Stimulated activated CD8-positive, alpha-beta memory T cell treated with anti-CD3 and anti-CD28 coated beads, Interleukin-7, amount 100 ng/mL, for 48 hours (primary cell): Measurements from ENCODE around the gene GALNT7.

Source experiments
- DNase-seq, 2 donors: peaks; one replicate each; pipeline ENCODE4 v3.0.0-alpha.2; 2020; ENCODE audit warnings: low read depth in 1 of 2; ENCODE audit errors: extremely low read depth in 1 of 2

GALNT7 gene

DNA sequence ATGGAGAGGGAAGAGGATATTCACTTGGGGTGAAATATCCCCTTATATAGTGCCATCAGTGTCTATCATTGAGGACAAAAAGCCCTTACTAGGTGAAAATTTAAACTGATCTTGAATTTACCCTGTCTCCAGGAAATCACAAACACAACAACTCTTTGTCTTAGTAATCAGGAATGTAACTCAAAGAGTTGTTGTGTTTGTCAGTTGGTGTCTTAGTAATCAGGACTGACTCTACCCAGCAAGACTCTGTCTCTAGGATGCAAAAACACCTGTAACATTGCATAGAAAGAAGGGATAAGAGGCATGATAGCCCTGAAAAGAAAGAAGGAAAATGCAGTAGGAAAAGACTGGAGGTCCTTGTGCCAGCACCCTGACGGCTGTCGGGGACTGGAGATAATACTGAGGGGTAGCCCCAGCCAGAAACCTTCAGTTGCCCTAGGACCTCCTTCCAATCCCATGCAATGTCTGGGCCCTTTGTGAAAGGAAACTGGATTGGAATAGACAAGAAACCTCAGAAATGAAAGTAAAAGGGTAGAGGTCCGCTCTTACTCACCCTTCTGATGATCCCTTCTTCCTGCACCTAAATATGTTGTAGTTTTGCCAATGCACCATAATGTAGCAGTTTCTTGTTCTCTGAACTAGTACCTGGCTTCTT is 120.2 kb downstream of the GALNT7 start:
- DNase-seq, result no peak

DNA sequence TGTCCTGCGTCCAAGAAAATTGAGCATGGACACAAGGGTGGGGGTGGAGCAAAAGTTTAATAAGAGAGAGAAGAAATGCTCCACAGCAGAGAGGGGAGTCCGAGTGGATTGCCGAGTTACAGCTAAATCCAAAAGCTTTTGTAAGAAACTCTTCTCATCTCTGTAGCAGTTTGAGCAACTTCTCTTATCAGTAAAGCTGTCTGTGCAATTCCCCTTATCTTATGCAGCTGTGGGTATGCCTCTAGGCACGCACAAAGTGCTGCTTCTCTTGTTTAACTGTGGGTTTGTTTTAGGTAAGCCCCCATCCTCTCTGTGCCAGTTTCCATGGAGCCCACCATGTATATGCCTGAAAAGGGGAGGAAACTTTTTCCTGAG is 120.7 kb downstream of the GALNT7 start:
- DNase-seq, result no peak

GRCh38 chr4:173291899-173292298 is 123.3 kb downstream of the GALNT7 start:
- DNase-seq, result no peak

GRCh38 chr4:173293663-173294062 is 125.1 kb downstream of the GALNT7 start:
- DNase-seq, result no peak

DNA sequence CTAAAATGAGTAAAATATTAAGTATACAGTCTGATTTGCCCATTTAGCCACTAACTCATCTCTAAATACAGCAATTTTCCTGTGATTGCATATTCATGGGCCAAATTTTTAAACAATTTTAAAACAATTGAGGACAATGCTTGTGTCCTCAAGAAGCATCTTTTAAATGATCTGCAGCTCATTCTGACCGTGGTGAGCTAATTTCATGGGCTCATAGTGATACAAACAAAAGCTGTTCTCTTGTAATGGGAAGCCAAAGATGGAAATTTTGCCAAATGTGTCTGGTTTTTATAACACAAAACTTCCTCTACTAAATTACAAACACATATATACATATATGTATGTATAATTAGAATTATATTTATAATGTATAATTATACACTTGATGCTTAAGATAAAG is 125.8 kb downstream of the GALNT7 start:
- DNase-seq, result no peak

DNA sequence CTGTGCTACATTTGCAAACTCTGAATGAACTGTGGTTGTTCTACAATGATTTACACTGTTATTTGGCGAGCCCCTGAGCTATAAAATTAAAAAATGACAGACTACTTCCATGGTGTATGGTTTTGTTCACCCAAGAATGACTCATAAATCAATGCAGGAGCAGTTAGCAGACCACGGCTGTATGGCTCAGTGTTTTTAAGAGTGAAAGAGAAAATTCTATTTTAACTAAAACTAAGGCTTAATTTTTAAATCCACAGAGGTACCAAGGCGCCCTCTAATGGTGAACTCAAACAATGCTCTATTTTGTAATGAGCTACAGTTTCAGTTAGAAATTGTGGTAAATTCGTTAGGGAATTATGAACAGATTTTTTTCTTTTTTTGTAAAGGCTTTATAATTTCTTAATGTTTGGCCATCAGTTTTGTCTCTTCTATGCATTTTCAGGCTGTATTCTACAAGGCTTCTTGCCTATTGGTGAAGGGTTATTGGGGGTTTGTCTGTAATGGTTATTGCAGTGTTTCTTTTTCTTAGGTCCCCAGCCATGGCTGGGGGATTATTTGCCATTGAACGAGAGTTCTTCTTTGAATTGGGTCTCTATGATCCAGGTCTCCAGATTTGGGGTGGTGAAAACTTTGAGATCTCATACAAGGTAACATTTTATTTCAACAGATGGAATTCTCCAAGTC is 133.0 kb downstream of the GALNT7 start:
- no peak for DNase-seq

GRCh38 chr4:173307778-173308177 is 139.2 kb downstream of the GALNT7 start:
- DNase-seq, result no peak

DNA sequence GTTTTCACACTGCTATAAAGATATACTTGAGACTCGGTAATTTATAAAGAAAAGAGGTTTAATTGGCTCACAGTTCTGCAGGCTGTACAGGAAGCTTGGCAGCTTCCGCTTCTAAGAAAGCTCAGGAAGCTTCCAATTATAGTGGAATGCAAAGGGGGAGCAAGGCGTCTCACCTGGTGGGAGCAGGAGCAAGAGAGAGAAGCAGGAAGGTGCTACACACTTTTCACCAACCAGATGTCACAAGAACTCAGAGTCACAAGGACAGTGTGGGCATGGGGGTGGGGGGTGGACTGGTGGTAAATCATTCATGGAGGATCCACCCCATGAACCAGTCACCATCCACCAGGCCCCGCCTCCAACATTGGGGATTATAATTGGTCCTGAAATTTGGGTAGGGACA is 142.8 kb downstream of the GALNT7 start:
- DNase-seq, result no peak

DNA sequence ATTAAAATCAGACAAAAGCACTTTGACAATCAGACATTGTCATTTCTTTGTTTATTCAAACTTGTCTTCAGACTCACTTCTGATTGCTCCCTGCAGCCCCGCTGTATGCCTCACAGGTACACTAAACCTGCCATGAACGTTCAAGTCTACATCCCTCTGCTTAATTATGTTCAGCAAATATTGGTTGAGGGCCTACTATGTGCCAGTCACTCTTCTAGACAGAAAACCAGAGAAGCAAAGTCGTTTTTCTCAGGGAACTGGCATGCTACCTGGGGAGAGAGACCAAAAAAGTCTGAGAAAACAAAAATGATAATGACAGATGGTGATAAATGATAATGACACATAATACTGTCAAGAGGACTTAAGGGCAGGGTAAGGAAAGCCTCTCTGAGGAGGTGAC is 146.1 kb downstream of the GALNT7 start:
- no peak for DNase-seq

- no peak for DNase-seq
Observed at GRCh38 chr4:173316060-173316459, 147.4 kb downstream of the GALNT7 start.

DNA sequence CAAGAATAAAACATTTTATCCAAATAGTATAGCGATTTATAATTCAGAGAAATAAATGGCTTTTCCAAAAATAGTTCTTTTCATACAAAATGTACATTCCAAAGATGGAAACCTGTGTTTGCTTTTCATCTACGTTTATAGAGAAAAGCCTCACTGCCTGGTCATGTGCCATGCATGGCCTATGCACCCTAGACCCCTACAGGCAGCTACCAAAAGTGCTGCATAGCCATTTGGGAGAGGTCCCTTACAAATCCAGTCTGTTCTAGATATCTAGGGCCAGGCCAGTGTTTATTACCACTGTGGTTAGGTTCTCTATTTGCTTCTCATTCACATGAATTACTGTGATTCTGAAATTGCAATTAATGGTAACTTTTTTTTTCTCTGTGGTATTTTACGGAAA is 148.4 kb downstream of the GALNT7 start:
- no peak for DNase-seq

DNA sequence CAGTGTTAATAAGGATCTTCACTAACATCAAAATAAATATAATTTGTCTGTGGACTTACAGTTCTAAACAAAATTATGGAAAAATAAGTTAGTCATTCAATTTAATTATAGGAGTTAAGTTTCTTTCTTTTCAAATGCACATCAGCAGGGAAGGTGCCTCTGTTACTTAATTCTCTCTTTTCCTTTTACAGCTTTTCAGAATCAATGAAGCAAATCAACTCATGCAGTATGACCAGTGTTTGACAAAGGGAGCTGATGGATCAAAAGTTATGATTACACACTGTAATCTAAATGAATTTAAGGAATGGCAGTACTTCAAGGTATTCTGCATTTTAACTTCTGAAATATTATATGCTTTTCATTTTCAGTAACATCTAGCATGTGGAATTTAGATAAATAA is 149.6 kb downstream of the GALNT7 start:
- DNase-seq, result no peak

DNA sequence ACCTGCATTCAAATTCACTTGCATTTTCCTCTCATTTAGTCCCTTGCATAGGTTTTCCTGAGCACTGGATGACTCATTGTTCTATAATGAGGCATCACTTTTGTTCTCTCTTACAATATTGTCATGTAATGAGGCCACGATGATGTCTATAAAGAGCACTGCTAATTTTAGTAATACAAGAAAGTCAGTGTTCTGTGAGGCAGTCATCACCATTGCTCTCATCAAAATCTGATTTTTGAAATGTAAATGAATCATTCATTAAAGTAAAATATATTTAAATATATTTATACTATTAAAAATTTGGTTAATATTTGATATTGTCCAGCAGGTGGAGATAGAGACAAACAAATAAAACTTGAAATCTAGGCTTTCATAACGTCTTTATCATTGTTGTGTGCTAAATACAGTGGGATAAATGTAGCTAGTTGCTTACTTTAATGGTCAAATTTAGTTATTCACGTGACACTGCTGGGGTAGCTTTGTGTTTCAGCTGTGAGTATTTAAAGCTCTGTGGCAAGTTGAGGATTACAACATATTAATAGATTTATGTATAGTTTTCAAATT is 150.1 kb downstream of the GALNT7 start:
- DNase-seq, result no peak

- no peak for DNase-seq
Observed at GRCh38 chr4:173319696-173320095, 151.1 kb downstream of the GALNT7 start.

DNA sequence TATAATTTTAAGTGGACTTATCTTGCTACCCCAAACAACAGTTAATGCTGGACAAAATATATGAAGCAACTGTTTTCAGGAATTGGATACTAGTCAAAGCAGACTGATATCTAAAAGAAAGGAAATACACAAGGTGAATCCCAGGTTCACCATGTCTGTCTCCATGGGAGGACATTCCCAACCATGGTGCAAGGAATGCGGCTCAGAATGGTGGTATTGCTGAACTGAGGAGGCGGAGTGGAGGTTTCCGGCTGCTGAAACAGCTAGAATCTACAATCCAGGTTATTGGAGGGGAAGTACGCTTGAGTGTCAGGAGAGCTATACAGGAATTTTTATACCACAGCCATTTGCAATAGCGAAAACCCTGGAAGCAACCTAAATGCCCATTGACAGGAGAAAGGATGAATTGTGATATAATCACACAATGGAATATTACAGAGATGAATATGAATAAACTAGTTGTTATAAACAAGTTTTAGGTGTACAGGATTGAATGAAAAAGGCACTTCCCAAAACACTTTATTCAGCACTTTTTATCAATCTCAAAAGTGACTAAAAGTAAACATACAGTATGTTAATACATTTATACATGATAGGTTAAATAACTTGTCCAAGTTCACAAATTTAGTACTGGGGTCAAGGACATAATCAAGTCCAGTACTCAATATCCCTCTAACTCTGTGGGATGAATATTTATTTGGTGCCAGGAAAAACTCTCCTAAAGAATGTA is 156.6 kb downstream of the GALNT7 start:
- no peak for DNase-seq

DNA sequence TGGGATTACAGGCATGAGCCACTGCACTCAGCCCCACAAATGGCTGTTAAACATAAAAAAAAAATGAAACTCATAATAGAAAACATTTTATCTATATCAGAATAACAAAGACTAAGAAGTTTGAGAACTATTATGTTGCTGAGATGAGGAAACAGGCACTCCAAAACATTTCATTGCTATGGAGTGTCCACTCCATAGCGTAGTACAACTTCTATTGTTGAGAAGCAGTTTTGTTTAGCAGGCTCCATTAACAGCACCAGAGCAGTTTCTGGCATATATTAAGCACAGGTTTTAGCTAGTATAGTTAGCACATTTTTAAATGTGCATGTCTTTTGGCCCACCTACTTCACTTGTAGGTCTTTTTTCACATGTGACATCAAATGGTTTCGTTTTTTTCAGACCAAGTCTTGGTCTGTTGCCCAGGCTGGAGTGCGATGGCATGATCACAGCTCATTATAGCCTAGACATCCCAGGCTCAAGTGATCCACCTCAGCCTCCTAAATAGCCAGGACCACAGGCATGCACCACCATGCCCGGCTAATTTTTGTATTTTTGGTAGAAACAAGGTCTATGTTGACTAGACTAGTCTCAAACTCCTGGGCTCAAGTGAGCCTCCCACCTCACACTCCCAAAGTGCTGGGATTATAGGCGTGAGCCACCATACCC is 159.8 kb downstream of the GALNT7 start:
- no peak for DNase-seq

DNA sequence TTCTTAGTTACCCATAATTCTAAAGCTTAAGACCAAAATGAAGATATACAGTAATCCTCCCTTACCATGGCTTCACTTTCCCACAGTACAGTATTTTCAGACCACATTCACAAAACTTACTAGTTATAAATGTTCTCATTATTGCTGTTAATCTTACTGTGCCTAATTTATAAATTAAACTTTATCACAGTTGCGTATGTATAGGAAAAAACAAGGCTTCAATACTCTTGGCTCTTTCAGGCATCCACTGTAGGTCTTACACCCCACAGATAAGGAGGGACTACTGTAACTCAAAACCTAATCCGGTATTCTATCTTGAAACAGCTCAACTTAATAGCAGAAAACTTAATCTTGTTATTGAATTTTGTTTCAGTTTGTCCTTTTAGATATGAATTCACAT is 162.0 kb downstream of the GALNT7 start:
- DNase-seq, result no peak

DNA sequence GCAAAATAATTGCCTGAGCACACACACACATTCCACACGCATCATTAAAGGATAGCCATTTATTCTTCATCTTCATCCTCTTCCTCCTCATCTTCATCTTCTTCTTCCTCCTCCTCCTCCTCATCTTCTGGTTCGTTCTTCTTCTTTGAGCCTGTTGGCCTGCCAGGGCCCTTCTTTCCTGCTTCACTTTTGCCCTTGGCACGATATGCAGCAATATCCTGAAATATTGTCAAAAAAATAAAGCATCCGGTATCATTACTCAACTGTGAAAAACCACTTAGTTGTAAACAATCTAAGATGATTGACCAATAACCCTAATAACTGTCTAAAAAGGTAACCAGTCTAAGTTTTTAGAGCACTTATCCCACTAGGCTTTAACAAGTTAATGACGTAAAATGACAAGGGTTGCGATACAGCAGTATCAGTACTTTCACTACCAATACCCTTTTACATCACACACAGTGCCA is 163.4 kb downstream of the GALNT7 start:
- DNase-seq, result no peak

DNA sequence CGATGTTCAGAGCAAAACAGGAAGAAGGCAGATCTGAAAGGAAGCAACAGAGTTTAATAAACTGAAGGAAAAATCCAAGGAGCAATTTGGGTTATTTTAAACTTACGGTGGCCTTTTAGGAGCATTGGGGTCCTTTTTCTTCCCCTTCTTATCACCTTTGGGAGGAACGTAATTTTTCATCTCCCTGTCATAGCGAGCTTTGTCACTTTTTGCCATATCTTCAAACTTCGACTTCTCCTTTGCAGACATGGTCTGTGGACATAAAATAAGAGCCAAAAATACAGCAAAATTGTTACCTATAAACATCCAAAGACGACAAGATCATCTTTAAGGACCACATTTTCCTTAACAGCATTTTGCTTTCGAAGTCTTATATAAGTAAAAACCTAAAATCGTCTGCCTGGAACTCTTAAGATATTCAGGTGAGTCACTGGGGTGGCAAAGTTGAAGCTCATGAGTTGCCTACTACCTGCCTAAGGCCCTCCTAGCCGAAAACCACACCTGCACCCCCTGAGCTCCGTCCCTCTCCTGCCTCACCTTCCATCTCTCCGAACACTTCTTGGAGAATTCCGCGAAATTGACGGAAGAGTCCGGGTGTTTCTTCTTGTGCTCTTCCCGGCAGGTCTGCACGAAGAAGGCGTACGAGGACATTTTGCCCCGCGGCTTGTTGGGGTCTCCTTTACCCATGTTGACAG is 164.5 kb downstream of the GALNT7 start:
- no peak for DNase-seq

DNA sequence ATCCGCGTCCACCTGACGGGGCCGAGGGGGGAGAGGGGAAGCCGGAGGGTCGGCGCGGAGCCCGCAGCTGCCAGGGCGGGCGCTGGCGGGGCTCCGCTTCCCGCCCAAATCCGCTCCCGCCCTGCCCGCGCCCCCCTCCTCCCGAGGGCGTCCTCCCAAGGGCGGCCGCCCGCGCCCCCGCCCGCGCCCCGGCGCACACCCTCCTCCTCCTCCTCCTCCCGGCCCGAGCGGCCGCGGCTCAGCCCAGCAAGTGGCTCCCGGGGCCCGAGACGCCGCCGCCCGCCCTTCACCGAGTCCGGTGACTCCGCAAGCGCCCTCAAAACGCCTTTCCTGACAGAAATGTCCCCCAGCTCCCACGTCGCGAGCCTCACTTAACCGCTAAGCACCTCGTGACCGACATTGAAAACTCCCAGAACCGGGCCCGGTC is 165.1 kb downstream of the GALNT7 start:
- no peak for DNase-seq
